Endothelial cell of umbilical vein (primary cell): ENCODE data around the gene KCTD11. TPM values are rescaled to one million over a fixed set of nuclear protein-coding genes. Genes with fewer than 3 reads are reported as not detected.

ENCODE experiments used
- BruUV-seq: library from RNA; stranded (reverse); fragments of 400-500 nt; replicated peaks from 2 replicates; lab custom pipeline; 2021; lab: Mats Ljungman, UMichigan
- CTCF ChIA-PET: fragments of 300-600, 350-600 bp; sonication (Branson Sonifier 250); formaldehyde crosslinking; loops from one replicate; lab custom pipeline; 2021; ENCODE audit warnings: antibody characterized with exemption, inconsistent platforms; lab: Charles Lee
- POLR2A ChIA-PET: fragments of 300-600, 350-600 bp; sonication (Branson Sonifier 250); formaldehyde crosslinking; loops from one replicate; lab custom pipeline; 2021; ENCODE audit warnings: antibody characterized with exemption, inconsistent platforms; lab: Charles Lee
- DNase-seq: peaks from one replicate; pipeline ENCODE4 v3.0.0-alpha.2; 2011; ENCODE audit warnings: low read depth, low spot score
- FAIRE-seq: peaks from 2 replicates; lab custom pipeline; 2011; peaks lifted over from hg19 to GRCh38; lab: Jason Lieb, UNC
- H2AFZ ChIP-seq: 2 replicates; pipeline ENCODE4 v1.6.0; 2012; ENCODE audit warnings: low read depth, low read length, control low read depth, inconsistent platforms
- H3K27ac ChIP-seq: 2 replicates; pipeline ENCODE4 v1.5.1; 2011; ENCODE audit warnings: low read depth, mild to moderate bottlenecking, control low read depth, low read length, moderate library complexity; ENCODE audit not compliant: insufficient read depth
- H3K27me3 ChIP-seq, 2 experiments: 2 replicates each; pipeline versions ENCODE4 v1.6.0 to v1.6.1; 2011; ENCODE audit warnings: low read length in 2 of 2, mixed read lengths in 1 of 2; ENCODE audit not compliant: control insufficient read depth in 2 of 2, insufficient read depth in 2 of 2
- H3K36me3 ChIP-seq, 2 experiments: 2 replicates in 1 of 2; 3 replicates in 1 of 2; pipeline ENCODE4 v1.5.1; 2011; ENCODE audit warnings: low read length in 2 of 2, mild to moderate bottlenecking in 1 of 2, moderate library complexity in 1 of 2; ENCODE audit not compliant: control insufficient read depth in 2 of 2, insufficient read depth in 2 of 2; ENCODE audit errors: extremely low read depth in 1 of 2
- H3K4me1 ChIP-seq: 3 replicates; pipeline ENCODE4 v1.5.1; 2011; ENCODE audit warnings: mild to moderate bottlenecking, low read length; ENCODE audit not compliant: control insufficient read depth, insufficient read depth; ENCODE audit errors: extremely low read depth
- H3K4me2 ChIP-seq: 2 replicates; pipeline ENCODE4 v1.6.1; 2011; ENCODE audit warnings: low read length, control low read depth, mixed read lengths; ENCODE audit not compliant: insufficient read depth
- H3K4me3 ChIP-seq, 3 experiments: fragments of 200-600 bp in 1 of 3; sonication (generic), shearing (Covaris generic) in 1 of 3; replicated peaks in 1 of 3; 2 replicates each; pipeline ENCODE4 v1.5.1; 2011 to 2016; ENCODE audit warnings: control low read depth in 3 of 3, low read length in 3 of 3, mild to moderate bottlenecking in 2 of 3, inconsistent platforms in 1 of 3, low read depth in 1 of 3, moderate library complexity in 1 of 3; ENCODE audit not compliant: insufficient read depth in 1 of 3
- H3K79me2 ChIP-seq: 2 replicates; pipeline ENCODE4 v1.6.0; 2012; ENCODE audit warnings: low read length, inconsistent platforms; ENCODE audit not compliant: control insufficient read depth, insufficient read depth
- H3K9ac ChIP-seq: replicated peaks from 2 replicates; pipeline ENCODE3; 2011; ENCODE audit warnings: low read length, control low read depth; ENCODE audit not compliant: insufficient read depth; ENCODE audit errors: extremely low read depth
- H3K9me1 ChIP-seq: replicated peaks from 3 replicates; pipeline ENCODE4 v1.6.0; 2011; ENCODE audit warnings: mild to moderate bottlenecking, low read length; ENCODE audit not compliant: control insufficient read depth, insufficient read depth; ENCODE audit errors: extremely low read depth
- H3K9me3 ChIP-seq: replicated peaks from 2 replicates; pipeline ENCODE4 v1.5.1; 2012; ENCODE audit warnings: low read length, inconsistent platforms; ENCODE audit not compliant: control insufficient read depth, insufficient read depth
- H4K20me1 ChIP-seq: replicated peaks from 2 replicates; pipeline ENCODE3; 2011; ENCODE audit warnings: mild to moderate bottlenecking, low read length; ENCODE audit not compliant: control insufficient read depth, insufficient read depth; ENCODE audit errors: extremely low read depth
- CTCF ChIP-seq, 2 donors: IDR thresholded peaks; 1 replicate in 1 of 2; 2 replicates in 1 of 2; pipeline ENCODE4 v1.5.1; 2011; ENCODE audit warnings: low read length in 2 of 2, mild to moderate bottlenecking in 2 of 2, moderate library complexity in 2 of 2, control low read depth in 1 of 2, inconsistent platforms in 1 of 2, low read depth in 1 of 2; ENCODE audit not compliant: insufficient read depth in 1 of 2; ENCODE audit errors: extremely low read depth in 1 of 2
- EZH2 ChIP-seq: IDR thresholded peaks from 2 replicates; pipeline ENCODE4 v1.6.1; 2012; ENCODE audit warnings: borderline replicate concordance, low read depth, mild to moderate bottlenecking, moderate library complexity, low read length, inconsistent platforms; ENCODE audit not compliant: severe bottlenecking
- FOS ChIP-seq: IDR thresholded peaks from 2 replicates; pipeline ENCODE4 v1.6.1; 2011; ENCODE audit warnings: mild to moderate bottlenecking, low read length, moderate library complexity, borderline replicate concordance; ENCODE audit not compliant: insufficient read depth
- GATA2 ChIP-seq: IDR thresholded peaks from 2 replicates; pipeline ENCODE4 v1.7.0; 2011; ENCODE audit warnings: low read depth, mild to moderate bottlenecking, moderate library complexity, mixed read lengths, low read length; ENCODE audit not compliant: insufficient read length, insufficient read depth
- JUN ChIP-seq: IDR thresholded peaks from 2 replicates; pipeline ENCODE4 v1.6.1; 2011; ENCODE audit warnings: borderline replicate concordance, low read depth; ENCODE audit not compliant: insufficient read length, insufficient read depth
- MAX ChIP-seq: IDR thresholded peaks from 2 replicates; pipeline ENCODE4 v1.6.1; 2011; ENCODE audit not compliant: insufficient read depth, insufficient read length
- MYC ChIP-seq: IDR thresholded peaks from one replicate; pipeline ENCODE4 v1.6.1; 2011; ENCODE audit warnings: mild to moderate bottlenecking, low read depth, low read length
- POLR2A ChIP-seq: IDR thresholded peaks from 2 replicates; pipeline ENCODE4 v1.6.1; 2012; ENCODE audit warnings: low read depth, mild to moderate bottlenecking, control low read depth, low read length
- POLR2AphosphoS5 ChIP-seq: IDR thresholded peaks from 2 replicates; pipeline ENCODE4 v1.6.1; 2012; ENCODE audit warnings: low read depth, mild to moderate bottlenecking, control low read depth, low read length, moderate library complexity; ENCODE audit not compliant: insufficient read depth
- dilution Hi-C: fragments of 300-500 bp; cut with MboI; formaldehyde crosslinking; loops from one replicate; pipeline ENCODE4 v1.15.0; 2019; ENCODE audit warnings: low sequenced_read_pairs; ENCODE audit not compliant: extremely low pct_ligation_motif_present
- intact Hi-C: fragments of 100-400 bp; cut with micrococcal nuclease; formaldehyde crosslinking; loops from one replicate; pipeline ENCODE4 v1.10.0; 2022
- polyA plus RNA-seq, 4 experiments: library from polyadenylated mRNA; depleted of rRNA in 3 of 4; stranded (reverse) in 3 of 4; unstranded in 1 of 4; fragments of >200 nt; gene quantifications; 2 replicates each; pipeline versions ENCODE4 v1.2.1 to v1.2.3, GENCODE V29; 2011 to 2012; ENCODE audit warnings: missing spikeins in 1 of 4
- total RNA-seq: library from RNA; stranded (reverse); gene quantifications from 2 replicates; pipeline ENCODE4 v1.2.3, GENCODE V29; 2021

Gene KCTD11
- total and polyA plus RNA-seq, 2 donors (not counting 3 experiments of a cell fraction or from before 2014, with no cell fraction given): 3.8 to 6.5 TPM

- Histone ChIP-seq H3K27me3 (peaks cover 25 to 27% of the 10 kb centered on the region in 2 experiments), H3K4me3 (peak overlapping the region in 1 of 3 experiments; percentile 34), H3K27ac (no peak overlapping the region), H4K20me1 (no peaks in the 10 kb centered on the region), H3K4me2 (peak overlapping the region; percentile 39), H3K9ac (no peak overlapping the region), H2AFZ (peak overlapping the region; percentile 60), H3K4me1 (peaks cover 5% of the 10 kb centered on the region), H3K36me3 (peaks cover 0 to 9% of the 10 kb centered on the region in 2 experiments), H3K79me2 (no peaks in the 10 kb centered on the region), H3K9me3 (no peaks in the 10 kb centered on the region), H3K9me1 (no peaks in the 10 kb centered on the region)
- intact Hi-C loops: no loop called here
- ChIA-PET CTCF (interaction anchor here (1.0 to 1.7 kb wide), 4 partner anchors 15 to 52 kb away, joined by 3 to 7 read pairs (median 4); partner anchors contain the start of gene TMEM256), POLR2A (no interaction called here)
- no TSS peak for BruUV-seq
- FAIRE-seq: no peak
- DNase-seq: no peak
- TF ChIP-seq FOS: no peak
- TF ChIP-seq POLR2A: no peak
- TF ChIP-seq JUN: no peak
- no peak for TF ChIP-seq POLR2AphosphoS5
- TF ChIP-seq CTCF (IDR thresholded peaks at IDR 0.05; ENCODE audit: extremely low read depth in 1 of 2, insufficient read depth in 1 of 2, low read depth in 1 of 2, low read length in 2 of 2): no peak
- TF ChIP-seq EZH2: no peak
- no peak for TF ChIP-seq MAX
- no peak for TF ChIP-seq GATA2
- TF ChIP-seq MYC: no peak
- dilution Hi-C loops: no loop called here
Measured at GRCh38 chr17:7384489-7385081, 32.6 kb downstream of the KCTD11 start.
